HEK293 (cell line): ENCODE measurements around the gene RNF2.

Source experiments
- BCL6B ChIP-seq: fragments of 450-650 bp; formaldehyde crosslinking; IDR thresholded peaks from 2 replicates; pipeline ENCODE4 v1.5.1; 2017; ENCODE audit warnings: missing biosample characterization, missing genetic modification characterization
- GLI4 ChIP-seq: fragments of 450-650 bp; formaldehyde crosslinking; IDR thresholded peaks from 2 replicates; pipeline ENCODE4 v1.5.1; 2016; ENCODE audit warnings: missing biosample characterization, missing genetic modification characterization
- GLIS2 ChIP-seq: fragments of 450-650 bp; formaldehyde crosslinking; IDR thresholded peaks from 2 replicates; pipeline ENCODE4 v1.5.1; 2016; ENCODE audit warnings: missing biosample characterization, missing genetic modification characterization
- HOXD13 ChIP-seq: sonication (generic); formaldehyde crosslinking; IDR thresholded peaks from 2 replicates; pipeline ENCODE4 v1.8.0; 2022; ENCODE audit warnings: missing genetic modification reagents, borderline replicate concordance
- KLF7 ChIP-seq: fragments of 450-650 bp; formaldehyde crosslinking; IDR thresholded peaks from 2 replicates; pipeline ENCODE4 v1.5.1; 2016; ENCODE audit warnings: missing biosample characterization, missing genetic modification characterization, borderline replicate concordance
- SCRT1 ChIP-seq: fragments of 450-650 bp; formaldehyde crosslinking; IDR thresholded peaks from 2 replicates; pipeline ENCODE4 v1.5.1; 2016; ENCODE audit warnings: missing biosample characterization, missing genetic modification characterization, borderline replicate concordance
- TCF7L2 ChIP-seq: IDR thresholded peaks from 2 replicates; pipeline ENCODE4 v1.6.1; 2011; ENCODE audit warnings: low read depth, mild to moderate bottlenecking, inconsistent platforms, low read length, moderate library complexity, borderline replicate concordance
- YY2 ChIP-seq: fragments of 450-650 bp; formaldehyde crosslinking; IDR thresholded peaks from 2 replicates; pipeline ENCODE4 v1.5.1; 2016; ENCODE audit warnings: missing biosample characterization, missing genetic modification characterization
- ZBTB17 ChIP-seq: fragments of 450-650 bp; formaldehyde crosslinking; IDR thresholded peaks from 2 replicates; pipeline ENCODE4 v1.5.1; 2016; ENCODE audit warnings: missing biosample characterization, missing genetic modification characterization
- ZNF146 ChIP-seq: fragments of 450-650 bp; formaldehyde crosslinking; IDR thresholded peaks from 2 replicates; pipeline ENCODE4 v1.5.1; 2016; ENCODE audit warnings: missing biosample characterization, missing genetic modification characterization
- ZNF292 ChIP-seq: fragments of 450-650 bp; formaldehyde crosslinking; IDR thresholded peaks from 2 replicates; pipeline ENCODE4 v1.5.1; 2016; ENCODE audit warnings: low read depth, missing biosample characterization, missing genetic modification characterization, borderline replicate concordance
- ZNF350 ChIP-seq: fragments of 450-650 bp; formaldehyde crosslinking; IDR thresholded peaks from 2 replicates; pipeline ENCODE4 v1.5.0; 2017; ENCODE audit warnings: missing biosample characterization, mild to moderate bottlenecking, missing genetic modification characterization
- ZNF354C ChIP-seq: fragments of 450-650 bp; formaldehyde crosslinking; IDR thresholded peaks from 2 replicates; pipeline ENCODE4 v1.5.1; 2016; ENCODE audit warnings: missing biosample characterization, missing genetic modification characterization, low read depth, borderline replicate concordance
- ZNF391 ChIP-seq: fragments of 450-650 bp; formaldehyde crosslinking; IDR thresholded peaks from 2 replicates; pipeline ENCODE4 v1.5.1; 2016; ENCODE audit warnings: low read depth, missing biosample characterization, missing genetic modification characterization, borderline replicate concordance
- ZNF394 ChIP-seq: fragments of 450-650 bp; formaldehyde crosslinking; IDR thresholded peaks from 2 replicates; pipeline ENCODE4 v1.5.1; 2016; ENCODE audit warnings: missing biosample characterization, missing genetic modification characterization, mild to moderate bottlenecking, moderate library complexity, borderline replicate concordance
- ZNF416 ChIP-seq: fragments of 450-650 bp; formaldehyde crosslinking; IDR thresholded peaks from 2 replicates; pipeline ENCODE4 v1.5.1; 2016; ENCODE audit warnings: missing biosample characterization, missing genetic modification characterization
- ZNF521 ChIP-seq: fragments of 450-650 bp; formaldehyde crosslinking; IDR thresholded peaks from 2 replicates; pipeline ENCODE4 v1.5.1; 2017; ENCODE audit warnings: missing biosample characterization, mild to moderate bottlenecking, missing genetic modification characterization
- ZNF664 ChIP-seq: fragments of 450-650 bp; formaldehyde crosslinking; IDR thresholded peaks from 2 replicates; pipeline ENCODE4 v1.5.1; 2016; ENCODE audit warnings: missing biosample characterization, missing genetic modification characterization
- ZNF701 ChIP-seq: fragments of 450-650 bp; formaldehyde crosslinking; IDR thresholded peaks from 2 replicates; pipeline ENCODE4 v1.5.1; 2016; ENCODE audit warnings: missing biosample characterization, missing genetic modification characterization
- ZNF707 ChIP-seq: fragments of 450-650 bp; formaldehyde crosslinking; IDR thresholded peaks from 2 replicates; pipeline ENCODE4 v1.5.1; 2016; ENCODE audit warnings: missing biosample characterization, missing genetic modification characterization
- ZNF830 ChIP-seq: fragments of 450-650 bp; IDR thresholded peaks from 2 replicates; pipeline ENCODE4 v1.5.0; 2018; ENCODE audit warnings: missing biosample characterization, missing genetic modification characterization, low read depth, mild to moderate bottlenecking, moderate library complexity
- ZSCAN16 ChIP-seq: fragments of 450-650 bp; formaldehyde crosslinking; IDR thresholded peaks from 2 replicates; pipeline ENCODE4 v1.5.1; 2016; ENCODE audit warnings: missing biosample characterization, missing genetic modification characterization
- TF ChIP-seq, protein P1 (sequence below): fragments of 450-650 bp; formaldehyde crosslinking; IDR thresholded peaks from 2 replicates; pipeline ENCODE4 v1.5.1; 2016; ENCODE audit warnings: missing biosample characterization, missing genetic modification characterization, borderline replicate concordance
- TF ChIP-seq, protein P2 (sequence below): fragments of 450-650 bp; formaldehyde crosslinking; IDR thresholded peaks from 2 replicates; pipeline ENCODE4 v1.5.1; 2016; ENCODE audit warnings: missing biosample characterization, missing genetic modification characterization
- TF ChIP-seq, protein P3 (sequence below): fragments of 450-650 bp; formaldehyde crosslinking; IDR thresholded peaks from 2 replicates; pipeline ENCODE4 v1.5.1; 2016; ENCODE audit warnings: missing biosample characterization, missing genetic modification characterization
- TF ChIP-seq, protein P4 (sequence below): fragments of 450-650 bp; formaldehyde crosslinking; IDR thresholded peaks from 2 replicates; pipeline ENCODE4 v1.5.1; 2016; ENCODE audit warnings: missing biosample characterization, missing genetic modification characterization
- TF ChIP-seq, protein P5 (sequence below): fragments of 450-650 bp; formaldehyde crosslinking; IDR thresholded peaks from 2 replicates; pipeline ENCODE4 v1.5.1; 2017; ENCODE audit warnings: missing biosample characterization, missing genetic modification characterization

RNF2 gene

DNA sequence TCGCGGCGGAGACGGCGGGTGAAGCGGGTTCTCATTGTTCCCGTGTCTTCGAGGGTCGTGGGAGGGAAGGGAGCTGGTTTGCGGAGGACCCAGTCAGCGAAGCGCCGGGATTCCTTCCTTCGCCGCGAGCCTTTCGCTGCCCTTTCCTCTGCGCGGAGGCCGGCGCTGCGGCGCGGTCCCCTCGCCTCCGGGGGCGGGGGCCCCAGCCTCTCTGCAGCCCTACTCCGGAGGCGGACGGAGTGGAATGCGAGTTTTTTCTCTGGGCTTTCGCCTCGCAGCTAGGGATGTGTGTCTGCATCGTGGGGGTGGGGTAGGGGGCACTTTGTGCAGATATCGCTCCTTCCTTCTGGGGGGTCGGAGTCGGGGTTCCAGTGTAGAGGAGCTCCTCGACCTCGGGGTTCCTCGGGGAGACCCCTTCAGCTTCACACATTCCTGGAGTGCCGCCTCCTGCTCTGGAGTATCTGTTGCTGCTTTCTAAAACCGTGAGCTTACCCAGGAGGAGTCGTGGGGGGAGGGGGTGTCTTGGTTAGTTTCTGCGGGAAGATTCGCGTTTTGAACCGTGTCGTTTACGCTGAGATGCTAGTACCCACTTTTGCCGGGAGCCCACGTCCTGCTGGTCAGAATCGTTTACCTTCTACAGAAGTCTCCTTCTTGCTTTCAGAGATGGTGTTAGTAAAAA lies 595 bp downstream of the RNF2 start (continued):
- TF ChIP-seq, protein P1, sequence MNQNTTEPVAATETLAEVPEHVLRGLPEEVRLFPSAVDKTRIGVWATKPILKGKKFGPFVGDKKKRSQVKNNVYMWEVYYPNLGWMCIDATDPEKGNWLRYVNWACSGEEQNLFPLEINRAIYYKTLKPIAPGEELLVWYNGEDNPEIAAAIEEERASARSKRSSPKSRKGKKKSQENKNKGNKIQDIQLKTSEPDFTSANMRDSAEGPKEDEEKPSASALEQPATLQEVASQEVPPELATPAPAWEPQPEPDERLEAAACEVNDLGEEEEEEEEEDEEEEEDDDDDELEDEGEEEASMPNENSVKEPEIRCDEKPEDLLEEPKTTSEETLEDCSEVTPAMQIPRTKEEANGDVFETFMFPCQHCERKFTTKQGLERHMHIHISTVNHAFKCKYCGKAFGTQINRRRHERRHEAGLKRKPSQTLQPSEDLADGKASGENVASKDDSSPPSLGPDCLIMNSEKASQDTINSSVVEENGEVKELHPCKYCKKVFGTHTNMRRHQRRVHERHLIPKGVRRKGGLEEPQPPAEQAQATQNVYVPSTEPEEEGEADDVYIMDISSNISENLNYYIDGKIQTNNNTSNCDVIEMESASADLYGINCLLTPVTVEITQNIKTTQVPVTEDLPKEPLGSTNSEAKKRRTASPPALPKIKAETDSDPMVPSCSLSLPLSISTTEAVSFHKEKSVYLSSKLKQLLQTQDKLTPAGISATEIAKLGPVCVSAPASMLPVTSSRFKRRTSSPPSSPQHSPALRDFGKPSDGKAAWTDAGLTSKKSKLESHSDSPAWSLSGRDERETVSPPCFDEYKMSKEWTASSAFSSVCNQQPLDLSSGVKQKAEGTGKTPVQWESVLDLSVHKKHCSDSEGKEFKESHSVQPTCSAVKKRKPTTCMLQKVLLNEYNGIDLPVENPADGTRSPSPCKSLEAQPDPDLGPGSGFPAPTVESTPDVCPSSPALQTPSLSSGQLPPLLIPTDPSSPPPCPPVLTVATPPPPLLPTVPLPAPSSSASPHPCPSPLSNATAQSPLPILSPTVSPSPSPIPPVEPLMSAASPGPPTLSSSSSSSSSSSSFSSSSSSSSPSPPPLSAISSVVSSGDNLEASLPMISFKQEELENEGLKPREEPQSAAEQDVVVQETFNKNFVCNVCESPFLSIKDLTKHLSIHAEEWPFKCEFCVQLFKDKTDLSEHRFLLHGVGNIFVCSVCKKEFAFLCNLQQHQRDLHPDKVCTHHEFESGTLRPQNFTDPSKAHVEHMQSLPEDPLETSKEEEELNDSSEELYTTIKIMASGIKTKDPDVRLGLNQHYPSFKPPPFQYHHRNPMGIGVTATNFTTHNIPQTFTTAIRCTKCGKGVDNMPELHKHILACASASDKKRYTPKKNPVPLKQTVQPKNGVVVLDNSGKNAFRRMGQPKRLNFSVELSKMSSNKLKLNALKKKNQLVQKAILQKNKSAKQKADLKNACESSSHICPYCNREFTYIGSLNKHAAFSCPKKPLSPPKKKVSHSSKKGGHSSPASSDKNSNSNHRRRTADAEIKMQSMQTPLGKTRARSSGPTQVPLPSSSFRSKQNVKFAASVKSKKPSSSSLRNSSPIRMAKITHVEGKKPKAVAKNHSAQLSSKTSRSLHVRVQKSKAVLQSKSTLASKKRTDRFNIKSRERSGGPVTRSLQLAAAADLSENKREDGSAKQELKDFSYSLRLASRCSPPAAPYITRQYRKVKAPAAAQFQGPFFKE (tag by site-specific recombination), result no peak
- TF ChIP-seq, protein P2, sequence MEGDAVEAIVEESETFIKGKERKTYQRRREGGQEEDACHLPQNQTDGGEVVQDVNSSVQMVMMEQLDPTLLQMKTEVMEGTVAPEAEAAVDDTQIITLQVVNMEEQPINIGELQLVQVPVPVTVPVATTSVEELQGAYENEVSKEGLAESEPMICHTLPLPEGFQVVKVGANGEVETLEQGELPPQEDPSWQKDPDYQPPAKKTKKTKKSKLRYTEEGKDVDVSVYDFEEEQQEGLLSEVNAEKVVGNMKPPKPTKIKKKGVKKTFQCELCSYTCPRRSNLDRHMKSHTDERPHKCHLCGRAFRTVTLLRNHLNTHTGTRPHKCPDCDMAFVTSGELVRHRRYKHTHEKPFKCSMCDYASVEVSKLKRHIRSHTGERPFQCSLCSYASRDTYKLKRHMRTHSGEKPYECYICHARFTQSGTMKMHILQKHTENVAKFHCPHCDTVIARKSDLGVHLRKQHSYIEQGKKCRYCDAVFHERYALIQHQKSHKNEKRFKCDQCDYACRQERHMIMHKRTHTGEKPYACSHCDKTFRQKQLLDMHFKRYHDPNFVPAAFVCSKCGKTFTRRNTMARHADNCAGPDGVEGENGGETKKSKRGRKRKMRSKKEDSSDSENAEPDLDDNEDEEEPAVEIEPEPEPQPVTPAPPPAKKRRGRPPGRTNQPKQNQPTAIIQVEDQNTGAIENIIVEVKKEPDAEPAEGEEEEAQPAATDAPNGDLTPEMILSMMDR (tag by site-specific recombination), result no peak
- TF ChIP-seq ZNF350 (tag by site-specific recombination), result no peak
- TF ChIP-seq ZNF394 (tag by site-specific recombination), result peak; percentile 80
- no peak for TF ChIP-seq HOXD13
- TF ChIP-seq KLF7 (tag by site-specific recombination), result no peak
- TF ChIP-seq BCL6B, result no peak
- no peak for TF ChIP-seq ZNF354C (tag by site-specific recombination)
- peak; percentile 80 for TF ChIP-seq GLIS2 (tag by site-specific recombination)
- TF ChIP-seq YY2, result no peak
- TF ChIP-seq, protein P3, sequence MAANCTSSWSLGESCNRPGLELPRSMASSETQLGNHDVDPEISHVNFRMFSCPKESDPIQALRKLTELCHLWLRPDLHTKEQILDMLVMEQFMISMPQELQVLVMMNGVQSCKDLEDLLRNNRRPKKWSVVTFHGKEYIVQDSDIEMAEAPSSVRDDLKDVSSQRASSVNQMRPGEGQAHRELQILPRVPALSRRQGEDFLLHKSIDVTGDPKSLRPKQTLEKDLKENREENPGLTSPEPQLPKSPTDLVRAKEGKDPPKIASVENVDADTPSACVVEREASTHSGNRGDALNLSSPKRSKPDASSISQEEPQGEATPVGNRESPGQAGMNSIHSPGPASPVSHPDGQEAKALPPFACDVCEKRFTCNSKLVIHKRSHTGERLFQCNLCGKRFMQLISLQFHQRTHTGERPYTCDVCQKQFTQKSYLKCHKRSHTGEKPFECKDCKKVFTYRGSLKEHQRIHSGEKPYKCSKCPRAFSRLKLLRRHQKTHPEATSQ (tag by site-specific recombination), result no peak
- TF ChIP-seq, protein P4, sequence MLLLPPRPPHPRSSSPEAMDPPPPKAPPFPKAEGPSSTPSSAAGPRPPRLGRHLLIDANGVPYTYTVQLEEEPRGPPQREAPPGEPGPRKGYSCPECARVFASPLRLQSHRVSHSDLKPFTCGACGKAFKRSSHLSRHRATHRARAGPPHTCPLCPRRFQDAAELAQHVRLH, result no peak
- TF ChIP-seq ZNF416 (tag by site-specific recombination), result no peak
- TF ChIP-seq ZNF146 (tag by site-specific recombination), result no peak; the same call in 1 of the 2 replicates
- TF ChIP-seq ZNF707, result no peak
- TF ChIP-seq GLI4 (tag by site-specific recombination), result 0 out of 2 replicates have a peak, but pooled peaks have one; percentile 39
- TF ChIP-seq ZNF664, result peak; percentile 10; the same call in 1 of the 2 replicates
- TF ChIP-seq ZBTB17 (tag by site-specific recombination), result 0 out of 2 replicates have a peak, but pooled peaks have one; percentile 15
- TF ChIP-seq, protein P5, sequence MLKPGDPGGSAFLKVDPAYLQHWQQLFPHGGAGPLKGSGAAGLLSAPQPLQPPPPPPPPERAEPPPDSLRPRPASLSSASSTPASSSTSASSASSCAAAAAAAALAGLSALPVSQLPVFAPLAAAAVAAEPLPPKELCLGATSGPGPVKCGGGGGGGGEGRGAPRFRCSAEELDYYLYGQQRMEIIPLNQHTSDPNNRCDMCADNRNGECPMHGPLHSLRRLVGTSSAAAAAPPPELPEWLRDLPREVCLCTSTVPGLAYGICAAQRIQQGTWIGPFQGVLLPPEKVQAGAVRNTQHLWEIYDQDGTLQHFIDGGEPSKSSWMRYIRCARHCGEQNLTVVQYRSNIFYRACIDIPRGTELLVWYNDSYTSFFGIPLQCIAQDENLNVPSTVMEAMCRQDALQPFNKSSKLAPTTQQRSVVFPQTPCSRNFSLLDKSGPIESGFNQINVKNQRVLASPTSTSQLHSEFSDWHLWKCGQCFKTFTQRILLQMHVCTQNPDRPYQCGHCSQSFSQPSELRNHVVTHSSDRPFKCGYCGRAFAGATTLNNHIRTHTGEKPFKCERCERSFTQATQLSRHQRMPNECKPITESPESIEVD, result no peak
- 0 out of 2 replicates have a peak, but pooled peaks have one; percentile 43 for TF ChIP-seq TCF7L2
- TF ChIP-seq ZNF701 (tag by site-specific recombination), result no peak
- TF ChIP-seq ZNF292 (tag by site-specific recombination), result no peak
- TF ChIP-seq ZNF830 (tag by site-specific recombination), result no peak
- no peak for TF ChIP-seq ZNF391 (tag by site-specific recombination)
- no peak for TF ChIP-seq ZNF521
- no peak for TF ChIP-seq SCRT1
- no peak for TF ChIP-seq ZSCAN16 (tag by site-specific recombination)
